VCaP (cell line): ENCODE data around the gene KCNC1.

Source experiments
- H3K27ac ChIP-seq: fragments of 450-650 bp; 2 replicates; pipeline ENCODE4 v1.5.1; 2017
- TF ChIP-seq, protein P1 (sequence below): fragments of 450-650 bp; conservative IDR thresholded peaks from 2 replicates; pipeline ENCODE4 v1.5.1; 2017; ENCODE audit warnings: mild to moderate bottlenecking, moderate library complexity

Gene KCNC1

DNA sequence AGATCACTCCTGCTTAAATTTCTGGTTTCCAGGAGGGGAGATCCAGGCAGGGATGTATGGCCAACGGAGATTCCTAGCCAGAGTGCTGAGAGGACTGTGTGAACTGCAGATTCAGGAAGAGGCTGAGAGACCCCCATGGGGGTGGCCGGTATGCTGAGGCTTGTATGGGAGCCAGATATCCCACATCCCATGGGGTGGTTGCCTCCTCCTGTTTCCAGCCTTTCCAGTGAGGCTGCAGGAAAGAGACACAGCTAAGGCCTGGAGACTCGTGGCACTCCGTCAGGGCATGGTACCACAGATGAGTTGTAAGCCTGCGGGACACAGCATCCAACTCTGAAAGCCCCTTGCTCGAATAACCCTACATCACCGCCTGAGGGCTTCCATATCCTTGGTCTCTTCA is 16.6 kb upstream of the KCNC1 start:
- TF ChIP-seq, protein P1, sequence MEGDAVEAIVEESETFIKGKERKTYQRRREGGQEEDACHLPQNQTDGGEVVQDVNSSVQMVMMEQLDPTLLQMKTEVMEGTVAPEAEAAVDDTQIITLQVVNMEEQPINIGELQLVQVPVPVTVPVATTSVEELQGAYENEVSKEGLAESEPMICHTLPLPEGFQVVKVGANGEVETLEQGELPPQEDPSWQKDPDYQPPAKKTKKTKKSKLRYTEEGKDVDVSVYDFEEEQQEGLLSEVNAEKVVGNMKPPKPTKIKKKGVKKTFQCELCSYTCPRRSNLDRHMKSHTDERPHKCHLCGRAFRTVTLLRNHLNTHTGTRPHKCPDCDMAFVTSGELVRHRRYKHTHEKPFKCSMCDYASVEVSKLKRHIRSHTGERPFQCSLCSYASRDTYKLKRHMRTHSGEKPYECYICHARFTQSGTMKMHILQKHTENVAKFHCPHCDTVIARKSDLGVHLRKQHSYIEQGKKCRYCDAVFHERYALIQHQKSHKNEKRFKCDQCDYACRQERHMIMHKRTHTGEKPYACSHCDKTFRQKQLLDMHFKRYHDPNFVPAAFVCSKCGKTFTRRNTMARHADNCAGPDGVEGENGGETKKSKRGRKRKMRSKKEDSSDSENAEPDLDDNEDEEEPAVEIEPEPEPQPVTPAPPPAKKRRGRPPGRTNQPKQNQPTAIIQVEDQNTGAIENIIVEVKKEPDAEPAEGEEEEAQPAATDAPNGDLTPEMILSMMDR, result no peak
- no peak overlapping the region for H3K27ac ChIP-seq

DNA sequence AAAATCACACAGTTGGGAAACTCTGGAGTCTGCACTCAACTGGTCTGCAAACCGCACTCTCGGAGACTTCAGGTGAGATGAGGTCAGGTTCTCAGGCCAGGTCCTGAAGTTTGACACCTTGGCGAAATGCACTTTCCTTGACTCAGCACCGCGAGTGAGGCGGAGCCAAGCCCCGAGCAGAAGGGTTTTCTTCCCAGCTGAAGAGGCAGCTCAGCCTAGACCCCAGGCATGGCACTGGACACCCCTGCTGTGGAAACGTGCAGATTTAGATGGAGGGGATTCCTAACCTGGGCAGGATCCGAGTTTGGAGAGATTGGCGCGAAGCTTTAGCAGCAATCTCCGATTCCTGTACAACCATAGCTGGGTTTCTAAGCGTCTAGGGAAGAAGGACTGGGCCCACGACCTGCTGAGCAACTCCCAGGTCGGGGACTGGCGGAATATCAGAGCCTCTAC is 16.0 kb upstream of the KCNC1 start:
- no peak overlapping the region for H3K27ac ChIP-seq
- TF ChIP-seq, protein P1, result no peak

DNA sequence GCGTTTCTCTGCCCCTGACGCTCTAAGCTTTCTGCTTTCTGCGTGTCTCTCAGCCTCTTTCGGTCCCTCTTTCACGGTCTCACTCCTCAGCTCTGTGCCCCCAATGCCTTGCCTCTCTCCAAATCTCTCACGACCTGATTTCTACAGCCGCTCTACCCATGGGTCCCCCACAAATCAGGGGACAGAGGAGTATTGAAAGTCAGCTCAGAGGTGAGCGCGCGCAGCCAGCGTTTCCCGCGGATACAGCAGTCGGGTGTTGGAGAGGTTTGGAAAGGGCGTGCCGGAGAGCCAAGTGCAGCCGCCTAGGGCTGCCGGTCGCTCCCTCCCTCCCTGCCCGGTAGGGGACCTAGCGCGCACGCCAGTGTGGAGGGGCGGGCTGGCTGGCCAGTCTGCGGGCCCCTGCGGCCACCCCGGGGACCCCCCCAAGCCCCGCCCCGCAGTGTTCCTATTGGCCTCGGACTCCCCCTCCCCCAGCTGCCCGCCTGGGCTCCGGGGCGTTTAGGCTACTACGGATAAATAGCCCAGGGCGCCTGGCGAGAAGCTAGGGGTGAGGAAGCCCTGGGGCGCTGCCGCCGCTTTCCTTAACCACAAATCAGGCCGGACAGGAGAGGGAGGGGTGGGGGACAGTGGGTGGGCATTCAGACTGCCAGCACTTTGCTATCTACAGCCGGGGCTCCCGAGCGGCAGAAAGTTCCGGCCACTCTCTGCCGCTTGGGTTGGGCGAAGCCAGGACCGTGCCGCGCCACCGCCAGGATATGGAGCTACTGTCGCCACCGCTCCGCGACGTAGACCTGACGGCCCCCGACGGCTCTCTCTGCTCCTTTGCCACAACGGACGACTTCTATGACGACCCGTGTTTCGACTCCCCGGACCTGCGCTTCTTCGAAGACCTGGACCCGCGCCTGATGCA is 15.3 kb upstream of the KCNC1 start, which contains the start of gene MYOD1:
TSS of gene MYOD1 (plus strand) at position 544 of the 910 bp plus-strand sequence. CDS start at position 756, 212 bp downstream.
- H3K27ac ChIP-seq, result no peak within 1 kb of the TSS

DNA sequence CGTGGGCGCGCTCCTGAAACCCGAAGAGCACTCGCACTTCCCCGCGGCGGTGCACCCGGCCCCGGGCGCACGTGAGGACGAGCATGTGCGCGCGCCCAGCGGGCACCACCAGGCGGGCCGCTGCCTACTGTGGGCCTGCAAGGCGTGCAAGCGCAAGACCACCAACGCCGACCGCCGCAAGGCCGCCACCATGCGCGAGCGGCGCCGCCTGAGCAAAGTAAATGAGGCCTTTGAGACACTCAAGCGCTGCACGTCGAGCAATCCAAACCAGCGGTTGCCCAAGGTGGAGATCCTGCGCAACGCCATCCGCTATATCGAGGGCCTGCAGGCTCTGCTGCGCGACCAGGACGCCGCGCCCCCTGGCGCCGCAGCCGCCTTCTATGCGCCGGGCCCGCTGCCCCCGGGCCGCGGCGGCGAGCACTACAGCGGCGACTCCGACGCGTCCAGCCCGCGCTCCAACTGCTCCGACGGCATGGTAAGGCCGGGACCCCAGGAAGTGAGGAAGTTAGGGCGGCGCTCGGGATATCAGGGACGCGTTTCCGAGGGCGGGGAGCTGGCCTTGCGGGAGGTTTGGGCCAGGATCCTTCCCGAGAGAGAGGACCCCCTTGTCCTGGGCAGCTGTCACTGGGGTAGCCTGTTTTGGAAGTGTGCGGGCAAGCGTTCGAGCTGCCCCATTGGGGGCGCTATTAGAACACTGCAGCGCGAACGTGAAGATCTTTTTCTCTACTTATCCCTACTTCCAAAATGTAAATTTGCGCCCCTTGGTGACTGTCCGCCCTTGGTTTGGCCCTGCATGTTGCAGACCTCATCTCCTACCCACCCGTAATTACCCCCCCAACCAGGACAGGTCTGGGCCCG is 14.4 kb upstream of the KCNC1 start:
- H3K27ac ChIP-seq, result no peak overlapping the region
- TF ChIP-seq, protein P1, result no peak

More for the DNA sequence above, 15.3 kb upstream of the KCNC1 start, which contains the start of gene MYOD1:
- TF ChIP-seq, protein P1, result no peak

DNA sequence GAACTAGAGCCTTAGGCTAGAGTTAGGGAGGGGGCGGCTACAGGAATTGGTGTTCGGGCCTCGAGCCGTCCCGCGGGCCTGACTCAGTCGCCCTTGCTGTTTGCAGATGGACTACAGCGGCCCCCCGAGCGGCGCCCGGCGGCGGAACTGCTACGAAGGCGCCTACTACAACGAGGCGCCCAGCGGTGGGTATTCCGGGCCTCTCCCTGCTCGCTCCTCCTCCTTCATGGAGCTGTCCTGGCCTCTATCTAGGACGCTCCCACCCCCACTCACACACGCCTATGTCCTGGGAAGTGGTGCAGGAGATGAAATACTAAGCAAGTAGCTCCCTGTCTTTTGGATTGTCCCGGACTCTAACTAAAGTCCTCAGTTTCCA is 13.8 kb upstream of the KCNC1 start:
- H3K27ac ChIP-seq, result no peak overlapping the region
- TF ChIP-seq, protein P1, result no peak

DNA sequence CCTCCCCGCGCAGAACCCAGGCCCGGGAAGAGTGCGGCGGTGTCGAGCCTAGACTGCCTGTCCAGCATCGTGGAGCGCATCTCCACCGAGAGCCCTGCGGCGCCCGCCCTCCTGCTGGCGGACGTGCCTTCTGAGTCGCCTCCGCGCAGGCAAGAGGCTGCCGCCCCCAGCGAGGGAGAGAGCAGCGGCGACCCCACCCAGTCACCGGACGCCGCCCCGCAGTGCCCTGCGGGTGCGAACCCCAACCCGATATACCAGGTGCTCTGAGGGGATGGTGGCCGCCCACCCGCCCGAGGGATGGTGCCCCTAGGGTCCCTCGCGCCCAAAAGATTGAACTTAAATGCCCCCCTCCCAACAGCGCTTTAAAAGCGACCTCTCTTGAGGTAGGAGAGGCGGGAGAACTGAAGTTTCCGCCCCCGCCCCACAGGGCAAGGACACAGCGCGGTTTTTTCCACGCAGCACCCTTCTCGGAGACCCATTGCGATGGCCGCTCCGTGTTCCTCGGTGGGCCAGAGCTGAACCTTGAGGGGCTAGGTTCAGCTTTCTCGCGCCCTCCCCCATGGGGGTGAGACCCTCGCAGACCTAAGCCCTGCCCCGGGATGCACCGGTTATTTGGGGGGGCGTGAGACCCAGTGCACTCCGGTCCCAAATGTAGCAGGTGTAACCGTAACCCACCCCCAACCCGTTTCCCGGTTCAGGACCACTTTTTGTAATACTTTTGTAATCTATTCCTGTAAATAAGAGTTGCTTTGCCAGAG is 13.2 kb upstream of the KCNC1 start:
- TF ChIP-seq, protein P1, result no peak

More for the DNA sequence above, 13.2 kb upstream of the KCNC1 start:
- H3K27ac ChIP-seq, result no peak overlapping the region
